GM21367 (cell line): ENCODE results near the gene ZFYVE9.
"Not testable (repeated sequence)": the region's sequence is repeated elsewhere in the genome, so short reads cannot be mapped to it uniquely, and the experiment has no call there.

Experiments used
- ATAC-seq: cut with Tn5 transposase; IDR thresholded peaks from one replicate; pipeline ENCODE4 v1.9.1; 2021; ENCODE audit not compliant: unreplicated experiment

Gene ZFYVE9, protein sequence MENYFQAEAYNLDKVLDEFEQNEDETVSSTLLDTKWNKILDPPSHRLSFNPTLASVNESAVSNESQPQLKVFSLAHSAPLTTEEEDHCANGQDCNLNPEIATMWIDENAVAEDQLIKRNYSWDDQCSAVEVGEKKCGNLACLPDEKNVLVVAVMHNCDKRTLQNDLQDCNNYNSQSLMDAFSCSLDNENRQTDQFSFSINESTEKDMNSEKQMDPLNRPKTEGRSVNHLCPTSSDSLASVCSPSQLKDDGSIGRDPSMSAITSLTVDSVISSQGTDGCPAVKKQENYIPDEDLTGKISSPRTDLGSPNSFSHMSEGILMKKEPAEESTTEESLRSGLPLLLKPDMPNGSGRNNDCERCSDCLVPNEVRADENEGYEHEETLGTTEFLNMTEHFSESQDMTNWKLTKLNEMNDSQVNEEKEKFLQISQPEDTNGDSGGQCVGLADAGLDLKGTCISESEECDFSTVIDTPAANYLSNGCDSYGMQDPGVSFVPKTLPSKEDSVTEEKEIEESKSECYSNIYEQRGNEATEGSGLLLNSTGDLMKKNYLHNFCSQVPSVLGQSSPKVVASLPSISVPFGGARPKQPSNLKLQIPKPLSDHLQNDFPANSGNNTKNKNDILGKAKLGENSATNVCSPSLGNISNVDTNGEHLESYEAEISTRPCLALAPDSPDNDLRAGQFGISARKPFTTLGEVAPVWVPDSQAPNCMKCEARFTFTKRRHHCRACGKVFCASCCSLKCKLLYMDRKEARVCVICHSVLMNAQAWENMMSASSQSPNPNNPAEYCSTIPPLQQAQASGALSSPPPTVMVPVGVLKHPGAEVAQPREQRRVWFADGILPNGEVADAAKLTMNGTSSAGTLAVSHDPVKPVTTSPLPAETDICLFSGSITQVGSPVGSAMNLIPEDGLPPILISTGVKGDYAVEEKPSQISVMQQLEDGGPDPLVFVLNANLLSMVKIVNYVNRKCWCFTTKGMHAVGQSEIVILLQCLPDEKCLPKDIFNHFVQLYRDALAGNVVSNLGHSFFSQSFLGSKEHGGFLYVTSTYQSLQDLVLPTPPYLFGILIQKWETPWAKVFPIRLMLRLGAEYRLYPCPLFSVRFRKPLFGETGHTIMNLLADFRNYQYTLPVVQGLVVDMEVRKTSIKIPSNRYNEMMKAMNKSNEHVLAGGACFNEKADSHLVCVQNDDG (N-terminal part only)

DNA sequence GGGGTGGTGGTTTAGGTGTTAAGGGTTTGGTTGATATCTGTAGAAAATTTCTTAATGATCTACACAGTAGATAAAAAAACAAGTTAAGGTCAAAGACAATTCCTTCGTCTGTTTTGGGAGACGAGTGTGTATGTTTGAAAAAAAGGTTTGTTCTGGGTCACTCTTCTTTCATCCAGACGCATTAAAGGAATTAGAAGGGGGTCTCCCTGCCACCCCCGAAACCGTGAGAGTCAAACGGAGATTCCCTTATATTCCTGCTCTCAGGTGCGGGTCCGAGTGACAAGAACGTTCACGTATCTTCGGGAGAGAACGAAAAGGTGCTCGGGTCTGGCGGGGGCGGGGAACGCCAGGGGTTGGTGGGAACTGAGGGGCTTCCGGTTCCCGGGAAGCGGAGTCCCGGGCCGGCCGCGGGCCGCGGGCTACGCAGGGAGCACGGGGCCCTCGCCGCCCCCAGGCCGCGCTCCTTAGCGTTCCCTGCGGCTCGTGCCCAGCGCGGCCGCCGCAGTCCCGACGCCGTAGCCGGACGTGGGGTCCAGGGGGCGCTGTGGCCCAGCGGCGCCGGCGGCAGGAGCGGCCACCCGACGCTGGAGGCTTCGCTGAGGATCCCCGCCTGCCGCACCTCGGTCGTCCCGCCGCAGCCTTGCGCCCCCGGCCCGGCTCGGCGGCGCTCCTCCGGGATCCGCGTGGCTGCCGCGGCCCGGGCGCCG lies at the start of gene ZFYVE9:
Gene ZFYVE9 (plus strand): TSS at position 577 of the 707 bp plus-strand sequence. CDS start 91,118 bp downstream, outside the sequence.
- peak; percentile 50 for ATAC-seq

DNA sequence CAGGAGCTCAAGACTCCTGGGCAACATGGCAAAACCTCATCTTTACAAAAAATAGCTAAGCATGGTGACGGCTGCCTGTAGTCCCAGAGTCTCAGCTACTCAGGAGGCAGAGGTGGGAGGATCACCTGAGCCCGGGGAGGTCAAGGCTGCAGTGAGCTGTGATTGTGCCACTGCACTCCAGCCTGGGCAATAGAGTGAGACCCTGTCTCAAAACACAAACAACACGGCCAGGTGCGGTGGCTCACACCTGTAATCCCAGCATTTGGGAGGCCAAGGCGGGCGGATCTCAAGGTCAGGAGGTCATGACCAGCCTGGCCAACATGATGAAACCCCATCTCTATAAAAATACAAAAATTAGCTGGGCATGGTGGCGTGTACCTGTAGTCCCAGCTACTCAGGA lies 47.6 kb upstream of the ZFYVE9 start:
- ATAC-seq, result not testable (repeated sequence)

DNA sequence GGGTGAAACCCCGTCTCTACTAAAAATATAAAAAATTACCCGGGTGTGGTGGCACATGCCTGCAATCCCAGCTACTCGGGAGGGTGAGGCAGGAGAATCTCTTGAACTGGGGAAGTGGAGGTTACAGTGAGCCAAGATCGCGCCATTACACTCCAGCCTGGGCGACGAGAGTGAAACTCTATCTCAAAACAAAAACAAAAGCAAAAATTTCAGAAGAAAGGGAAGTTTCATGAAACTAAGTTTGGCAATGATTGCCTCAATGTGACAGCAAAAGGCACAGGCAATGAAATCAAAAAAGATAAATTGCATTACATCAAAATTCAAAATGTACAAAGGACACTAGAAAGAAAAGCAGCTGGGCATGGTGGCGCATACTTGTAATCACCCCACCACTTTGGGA lies 45.7 kb upstream of the ZFYVE9 start:
- ATAC-seq, result no peak

DNA sequence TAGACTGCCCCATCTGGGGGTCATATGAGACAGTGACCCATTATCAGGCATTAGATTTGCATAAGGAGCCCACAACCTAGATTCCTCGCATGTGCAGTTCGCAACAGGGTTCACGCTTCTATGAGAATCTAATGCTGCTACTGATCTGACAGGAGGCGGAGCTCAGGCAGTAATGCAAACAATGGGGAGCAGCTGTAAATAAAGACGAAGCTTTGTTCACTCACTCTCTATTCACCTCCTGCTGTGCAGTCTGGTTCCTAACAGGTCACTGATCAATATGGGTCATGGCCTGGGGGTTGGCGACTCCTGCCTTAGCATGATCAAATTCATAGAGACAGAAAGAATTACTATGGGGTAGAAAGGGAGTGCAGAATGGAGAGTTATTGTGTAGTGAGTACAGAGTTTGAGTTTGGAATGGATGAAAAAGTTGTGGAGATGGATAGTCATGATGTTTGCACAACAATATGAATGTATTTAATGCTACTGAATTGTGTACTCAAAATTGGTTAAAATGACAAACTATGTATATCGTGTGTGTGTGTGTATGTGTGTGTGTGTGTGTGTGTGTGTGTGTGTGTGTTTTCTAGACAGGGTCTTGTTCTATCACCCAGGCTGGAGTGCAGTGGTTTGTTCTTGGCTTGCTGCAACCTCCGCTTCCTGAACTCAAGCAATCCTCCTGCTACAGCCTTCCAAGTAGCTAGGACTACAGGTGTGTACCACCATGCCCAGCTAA lies 43.6 kb upstream of the ZFYVE9 start:
- ATAC-seq, result no peak

DNA sequence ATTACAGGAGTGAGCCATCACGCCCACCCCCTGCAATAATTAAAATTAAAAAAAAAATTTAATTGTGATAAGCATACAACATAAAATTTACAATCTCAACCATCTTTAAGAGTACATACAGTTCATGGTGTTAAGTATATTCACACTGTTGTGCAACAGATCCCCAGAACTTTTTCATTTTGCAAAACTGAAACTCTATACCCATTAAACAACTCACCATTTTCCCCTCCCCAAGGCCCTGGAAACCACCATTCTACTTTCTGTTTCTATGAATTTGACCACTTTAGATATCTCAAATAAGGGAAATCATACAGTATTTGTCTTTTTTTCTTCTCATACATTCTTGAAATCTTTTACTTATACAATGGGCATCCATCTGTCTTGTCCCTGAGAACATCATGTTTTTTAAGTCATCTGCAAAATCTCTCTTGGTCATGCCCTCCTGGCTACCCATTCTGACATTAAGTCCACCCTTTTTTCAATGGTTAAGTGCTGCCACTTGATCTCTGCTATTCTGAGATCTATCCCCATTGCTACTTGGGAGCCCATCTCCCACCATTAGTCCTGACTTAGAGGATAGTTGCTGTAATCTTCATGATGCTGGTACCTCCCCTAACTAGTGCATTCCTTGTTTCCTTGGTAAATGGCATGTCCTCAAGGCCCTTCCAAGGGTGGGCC lies 39.4 kb upstream of the ZFYVE9 start:
- ATAC-seq, result no peak

DNA sequence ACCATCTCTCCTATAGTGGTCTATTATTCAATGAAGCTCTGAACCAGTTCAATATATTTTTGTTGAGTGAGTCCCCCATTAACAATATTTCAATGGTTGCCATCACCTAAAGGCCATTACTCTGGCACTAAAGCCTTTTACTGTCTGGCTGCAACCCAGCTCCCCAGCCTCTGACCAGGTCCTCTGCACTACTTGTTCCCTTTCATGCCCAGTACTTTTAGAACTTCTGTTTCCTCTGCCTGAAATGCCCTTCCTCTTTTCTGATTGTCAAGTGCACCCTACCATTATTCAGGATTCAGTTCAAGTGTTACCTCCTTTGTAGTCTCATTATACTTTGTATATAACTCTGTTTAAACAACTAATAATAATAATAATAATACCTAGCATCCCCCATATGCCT lies 30.4 kb upstream of the ZFYVE9 start:
- no peak for ATAC-seq

DNA sequence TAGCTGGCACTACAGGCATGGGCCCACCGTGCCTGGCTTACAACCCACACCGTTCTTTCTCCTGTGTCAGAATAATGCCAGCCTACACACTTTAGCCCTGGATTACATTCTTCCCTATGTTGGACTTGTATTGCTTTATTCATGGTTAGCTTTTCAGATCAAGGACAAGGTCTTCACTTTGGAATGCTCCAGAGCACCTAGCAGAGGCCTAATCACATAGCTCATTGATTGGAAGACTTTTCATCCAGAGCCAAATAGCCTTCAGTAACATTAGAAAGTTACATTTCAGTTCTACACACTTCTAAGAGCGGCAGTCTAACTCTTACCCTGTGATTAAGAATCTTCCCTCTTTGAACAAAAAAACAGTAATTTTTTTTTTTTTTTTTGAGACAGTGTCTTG lies 29.4 kb upstream of the ZFYVE9 start:
- ATAC-seq, result no peak

DNA sequence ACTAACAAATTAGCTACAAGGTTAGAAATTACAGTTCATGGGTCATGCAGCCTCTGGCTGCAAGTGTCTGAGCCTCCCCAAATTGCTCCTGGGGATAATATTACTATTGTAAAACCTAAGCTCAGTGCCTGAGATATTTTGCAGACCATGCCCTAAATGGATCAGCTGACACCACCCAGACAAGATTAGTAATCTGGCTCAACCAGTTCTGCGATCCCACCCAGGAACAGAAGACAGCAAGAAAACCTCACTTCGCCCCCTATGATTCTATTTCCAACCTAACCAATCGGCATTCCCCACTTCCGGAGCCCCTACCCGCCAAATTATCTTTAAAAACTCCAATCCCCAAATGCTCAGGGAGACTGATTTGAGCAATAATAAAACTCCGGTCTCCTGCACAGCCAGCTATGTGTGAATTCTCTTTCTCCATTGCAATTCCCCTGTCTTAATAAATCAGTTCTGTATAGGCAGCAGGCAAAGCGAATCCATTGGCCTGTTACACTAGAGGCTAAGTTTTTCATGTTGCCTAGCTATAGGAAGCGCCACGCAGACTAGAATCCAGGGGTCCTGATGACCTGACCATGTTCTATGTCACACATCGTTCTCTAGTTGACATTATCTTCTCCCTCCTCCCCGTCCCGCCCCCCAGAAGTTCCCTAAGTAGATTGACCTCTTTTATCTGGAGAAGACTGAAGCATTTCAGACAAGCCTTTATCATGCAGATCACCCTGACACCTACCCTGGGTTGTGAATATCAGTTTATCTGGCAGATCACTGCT lies 22.4 kb upstream of the ZFYVE9 start:
- no peak for ATAC-seq

DNA sequence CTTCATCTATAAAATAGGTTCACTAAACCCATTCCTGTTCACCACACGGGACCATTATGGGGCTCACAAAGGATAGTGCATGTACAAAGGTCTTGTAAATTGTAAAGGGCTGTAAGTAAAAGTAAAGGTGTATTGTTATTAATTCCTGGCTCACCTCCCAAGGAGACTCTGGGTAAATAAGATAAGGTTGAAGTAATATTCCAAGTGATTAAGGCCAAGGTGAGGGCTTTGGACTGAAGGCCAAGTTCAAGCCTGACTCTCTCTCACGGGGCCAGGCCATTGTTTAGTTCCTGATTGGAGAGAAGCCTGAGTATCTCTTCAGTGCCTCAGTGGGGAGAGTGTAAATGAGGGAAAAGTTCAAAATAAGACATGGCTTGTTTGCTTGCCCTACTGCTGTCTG lies 19.5 kb upstream of the ZFYVE9 start:
- ATAC-seq, result no peak

DNA sequence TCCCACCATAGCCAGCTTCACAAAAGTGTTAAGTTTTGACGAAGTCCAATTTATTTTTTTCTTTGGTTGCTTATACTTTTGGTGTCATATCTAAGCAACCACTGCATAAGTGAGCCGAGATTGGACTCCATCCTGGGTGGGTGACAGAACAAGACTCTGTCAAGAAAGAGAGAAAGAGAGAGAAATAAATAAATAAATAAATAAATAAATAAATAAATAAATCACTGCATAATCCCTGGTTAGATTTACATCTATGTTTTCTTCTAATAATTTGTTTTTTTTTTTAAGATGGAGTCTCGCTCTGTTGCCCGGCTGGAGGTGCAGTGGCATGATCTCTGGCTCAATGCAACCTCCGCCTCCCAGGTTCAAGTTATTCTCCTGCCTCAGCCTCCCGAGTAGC lies 18.3 kb upstream of the ZFYVE9 start:
- no peak for ATAC-seq

DNA sequence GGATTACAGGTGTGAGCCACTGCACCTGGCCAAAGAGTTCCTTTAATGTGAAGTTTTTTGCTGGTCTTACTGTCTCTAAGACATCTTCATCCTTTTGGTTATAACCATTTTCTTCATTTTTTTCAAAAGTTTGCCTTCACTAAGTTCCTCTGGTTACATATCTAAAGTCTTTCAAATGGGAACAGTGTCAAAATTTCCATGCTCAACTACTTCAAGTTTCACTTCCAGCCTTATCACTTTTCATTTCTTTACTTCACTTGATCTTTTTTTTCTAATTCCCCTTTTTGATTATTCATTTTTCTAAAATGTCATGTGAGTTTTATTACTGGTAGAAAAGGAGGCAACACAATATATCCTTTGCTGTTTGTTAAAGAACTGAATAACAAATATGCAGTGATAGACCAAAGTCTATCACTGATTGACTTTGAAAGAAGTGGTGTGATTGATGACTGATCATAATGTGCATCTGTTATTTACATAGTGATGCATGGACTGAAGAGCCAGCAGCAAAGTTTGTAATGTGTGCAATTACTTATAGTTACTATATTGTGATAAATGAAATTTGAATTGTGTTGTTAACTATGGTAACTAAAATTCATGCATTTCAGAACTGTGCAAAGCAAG lies 16.0 kb upstream of the ZFYVE9 start:
- no peak for ATAC-seq

DNA sequence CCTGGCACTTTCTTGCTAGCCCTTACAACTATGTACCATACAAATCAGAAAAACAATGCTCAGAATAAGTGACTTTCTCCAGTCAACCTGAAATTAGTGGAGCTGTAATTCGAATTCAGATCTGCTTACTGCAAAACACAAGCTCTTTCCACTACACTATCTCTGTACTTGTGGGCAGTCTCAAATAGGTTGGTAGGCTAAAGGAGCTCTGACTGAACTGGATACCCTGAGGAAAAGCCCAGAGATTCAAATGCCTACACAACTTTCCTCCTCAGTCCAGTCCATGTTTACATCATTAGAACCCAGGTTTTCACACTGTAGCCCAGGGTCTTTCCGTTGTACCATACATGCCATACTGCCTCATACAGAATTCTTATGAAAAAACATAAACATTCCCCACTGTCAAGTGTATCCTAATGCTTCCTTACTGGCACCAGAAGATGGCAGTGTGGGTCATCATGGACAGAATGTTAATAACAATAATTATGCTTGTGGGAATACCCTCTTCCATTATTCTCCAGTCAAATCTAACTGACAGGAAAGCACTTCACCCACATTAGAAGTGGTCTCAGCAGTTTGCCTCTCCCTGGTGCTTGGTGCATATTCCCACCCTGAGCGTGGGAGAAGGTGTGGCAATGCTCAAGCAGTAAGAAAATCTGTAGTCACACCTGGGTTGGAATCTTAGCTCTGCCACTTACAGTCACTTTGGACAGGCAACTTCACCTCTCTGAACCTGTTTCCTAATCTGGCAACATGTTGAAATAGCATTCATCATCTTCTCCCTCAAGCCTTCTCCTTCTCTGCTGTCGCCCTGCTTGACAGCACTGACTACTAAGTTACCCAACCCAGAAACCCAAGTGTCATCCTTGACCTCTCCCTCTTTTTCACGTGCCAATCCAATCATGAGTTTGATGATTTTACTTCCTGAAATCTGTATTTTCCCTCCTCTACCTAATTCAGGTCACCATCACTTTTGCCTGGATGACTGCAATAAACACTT lies 14.4 kb upstream of the ZFYVE9 start:
- no peak for ATAC-seq

DNA sequence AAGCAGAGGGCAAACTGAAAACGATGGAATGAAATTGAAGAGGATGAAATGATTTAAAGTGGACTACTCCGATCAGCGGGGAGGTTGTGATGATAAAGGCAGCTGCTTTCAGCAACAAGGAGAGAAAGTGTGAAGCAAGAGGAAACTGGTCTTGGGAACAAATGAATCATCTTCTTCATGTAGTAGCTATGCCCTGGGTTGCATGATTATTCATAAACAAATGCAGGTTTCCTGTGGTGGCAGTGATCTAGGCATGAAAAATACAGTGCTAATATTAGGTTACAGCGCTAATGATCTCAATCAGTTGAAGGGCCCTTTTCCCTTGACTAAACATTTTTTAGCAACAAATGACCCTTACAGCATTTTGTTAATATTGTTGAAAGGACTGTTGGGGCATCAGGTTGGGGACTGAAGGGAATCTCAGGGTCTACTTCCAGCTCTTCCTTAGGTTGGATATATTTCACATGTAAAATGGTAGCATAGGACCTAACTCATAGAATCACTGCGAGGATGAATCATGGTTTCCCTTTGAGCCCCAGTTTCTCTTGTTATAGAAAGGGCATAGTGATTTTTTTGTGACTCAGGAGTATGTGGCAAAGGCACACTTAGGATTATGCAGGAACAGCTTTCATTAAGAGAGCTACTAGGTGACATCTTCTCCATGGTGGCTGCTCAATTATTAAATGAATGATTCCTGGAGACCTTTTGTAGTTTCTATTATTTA lies 1.9 kb upstream of the ZFYVE9 start:
- no peak for ATAC-seq

DNA sequence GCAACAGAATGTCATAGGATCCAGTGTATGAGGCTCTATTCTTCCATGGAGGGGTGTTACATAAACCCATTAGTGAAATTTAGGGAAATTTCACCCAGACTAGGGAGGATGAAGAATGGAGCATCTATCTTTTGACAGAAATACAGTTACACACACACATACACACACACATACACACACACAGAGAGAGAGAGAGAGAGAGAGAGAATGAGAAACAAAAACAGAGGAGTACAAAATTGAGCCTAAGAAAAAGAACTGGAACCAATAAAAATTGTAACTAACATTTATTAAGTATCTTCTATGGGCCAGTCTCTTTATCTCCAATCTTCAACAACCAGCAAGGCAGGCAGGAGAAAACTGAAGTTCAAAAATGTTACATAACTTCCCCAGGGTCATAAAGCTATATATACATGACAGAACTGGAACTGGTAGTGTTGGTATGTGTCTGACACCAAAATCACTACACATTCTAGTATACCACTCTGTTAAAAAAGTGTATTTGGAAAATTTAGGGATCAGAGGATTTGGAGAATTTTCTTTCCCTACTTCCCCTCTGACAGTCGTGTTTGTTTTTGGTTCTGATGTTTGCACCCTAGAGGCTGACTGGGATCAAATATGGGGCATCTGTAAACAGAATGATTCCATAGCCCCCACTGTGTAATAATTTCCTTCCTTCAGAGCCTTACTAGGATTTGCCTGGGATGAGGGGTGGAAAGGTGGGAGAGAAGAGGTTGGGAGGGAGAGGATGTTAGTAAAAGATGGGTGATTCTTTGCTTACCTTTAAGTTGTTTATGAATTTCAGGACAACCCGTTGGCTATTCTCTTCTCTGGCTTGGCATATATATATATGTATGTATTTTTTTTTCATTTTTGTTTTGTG lies 1.0 kb upstream of the ZFYVE9 start:
- ATAC-seq, result no peak
